ENCODE measurements around the gene SLC12A6. TPM values are rescaled to one million over a fixed set of nuclear protein-coding genes. Genes with fewer than 3 reads are reported as not detected.

Gene SLC12A6
- total RNA-seq, 4 donors from 2014 or later, result 32.6 to 47.8 (median 42.1) TPM

GRCh38 chr15:34362047-34362773 is 24.6 kb upstream of the SLC12A6 start:
- WGBS, 2 donors, result 79 to 87% methylated on average over 10 of the region's 10 CpGs
- H3K9me3 ChIP-seq, result no peaks in the 10 kb centered on the region
- H3K36me3 ChIP-seq, result no peaks in the 10 kb centered on the region
- no peaks in the 10 kb centered on the region for H3K27me3 ChIP-seq
- no peak for DNase-seq
- TF ChIP-seq CTCF (IDR thresholded peaks at IDR 0.05) (no peak), POLR2A (IDR thresholded peaks at IDR 0.05) (no peak)
- peaks cover 0 to 8% of the 10 kb centered on the region in 2 donors for H3K4me1 ChIP-seq
- intact Hi-C loops (cut with DNase I), result loop anchor here (5.0 to 10.0 kb wide), 3 partner anchors 47 to 257 kb away; partner anchors contain the start of genes EMC7 and PGBD4
- no peak overlapping the region for H3K27ac ChIP-seq
- no peak overlapping the region for H3K4me3 ChIP-seq (replicated peaks in 1 of 3)

GRCh38 chr15:34361278-34361677 is 23.7 kb upstream of the SLC12A6 start:
- WGBS, 2 donors, result 83 to 88% methylated on average over 7 of the region's 7 CpGs

GRCh38 chr15:34360298-34360697 is 22.7 kb upstream of the SLC12A6 start:
- no peak overlapping the region for H3K4me3 ChIP-seq (replicated peaks in 1 of 3)
- TF ChIP-seq POLR2A (IDR thresholded peaks at IDR 0.05), result no peak
- no peak for TF ChIP-seq CTCF (IDR thresholded peaks at IDR 0.05)
- DNase-seq, result no peak
- H3K27me3 ChIP-seq, result no peaks in the 10 kb centered on the region
- no peaks in the 10 kb centered on the region for H3K9me3 ChIP-seq
- 80 to 100% methylated on average over 1 of the region's 1 CpG for WGBS, 2 donors
- H3K36me3 ChIP-seq, result no peaks in the 10 kb centered on the region
- H3K27ac ChIP-seq, result no peak overlapping the region
- no peaks in the 10 kb centered on the region for H3K4me1 ChIP-seq
- intact Hi-C loops (cut with DNase I), result loop anchor here (5.0 to 10.0 kb wide), 3 partner anchors 45 to 255 kb away; partner anchors contain the start of genes EMC7 and PGBD4

More at GRCh38 chr15:34361278-34361677, 23.7 kb upstream of the SLC12A6 start:
- H3K4me3 ChIP-seq (replicated peaks in 1 of 3), result no peak overlapping the region
- H3K27me3 ChIP-seq, result no peaks in the 10 kb centered on the region
- peaks cover 0 to 8% of the 10 kb centered on the region in 2 donors for H3K4me1 ChIP-seq
- no peaks in the 10 kb centered on the region for H3K9me3 ChIP-seq
- no peaks in the 10 kb centered on the region for H3K36me3 ChIP-seq
- H3K27ac ChIP-seq, result no peak overlapping the region
- intact Hi-C loops (cut with DNase I), result loop anchor here (5.0 to 10.0 kb wide), 3 partner anchors 46 to 256 kb away; partner anchors contain the start of genes EMC7 and PGBD4
- no peak for TF ChIP-seq POLR2A (IDR thresholded peaks at IDR 0.05)
- TF ChIP-seq CTCF (IDR thresholded peaks at IDR 0.05), result no peak
- DNase-seq, result no peak

- Histone ChIP-seq H3K4me3 (replicated peaks in 1 of 3) (no peak overlapping the region), H3K27me3 (no peaks in the 10 kb centered on the region), H3K4me1 (no peaks in the 10 kb centered on the region), H3K36me3 (no peaks in the 10 kb centered on the region), H3K27ac (no peak overlapping the region), H3K9me3 (no peaks in the 10 kb centered on the region)
- DNase-seq, result no peak
- WGBS, 2 donors, result 84 to 87% methylated on average over 3 of the region's 3 CpGs
- no peak for TF ChIP-seq POLR2A (IDR thresholded peaks at IDR 0.05)
- no peak for TF ChIP-seq CTCF (IDR thresholded peaks at IDR 0.05)
- intact Hi-C loops (cut with DNase I), result no loop called here
Measured at GRCh38 chr15:34359416-34359815, 21.8 kb upstream of the SLC12A6 start.

- no peak for DNase-seq
- Histone ChIP-seq H3K36me3 (no peaks in the 10 kb centered on the region), H3K4me3 (replicated peaks in 1 of 3) (no peak overlapping the region), H3K27me3 (no peaks in the 10 kb centered on the region), H3K4me1 (no peaks in the 10 kb centered on the region), H3K9me3 (no peaks in the 10 kb centered on the region), H3K27ac (no peak overlapping the region)
- 96 to 98% methylated on average over 4 of the region's 4 CpGs for WGBS, 2 donors
- intact Hi-C loops (cut with DNase I), result no loop called here
- no peak for TF ChIP-seq CTCF (IDR thresholded peaks at IDR 0.05)
- TF ChIP-seq POLR2A (IDR thresholded peaks at IDR 0.05), result no peak
Measured at GRCh38 chr15:34358948-34359347, 21.4 kb upstream of the SLC12A6 start.
